GM19099 (cell line): ENCODE data around the gene PRPH2.

Source experiments
- POLR2A ChIP-seq: IDR thresholded peaks from 3 replicates; pipeline ENCODE4 v1.6.1; 2011; ENCODE audit warnings: low read depth; ENCODE audit not compliant: insufficient read length; ENCODE audit errors: extremely low read depth

The PRPH2 gene

DNA sequence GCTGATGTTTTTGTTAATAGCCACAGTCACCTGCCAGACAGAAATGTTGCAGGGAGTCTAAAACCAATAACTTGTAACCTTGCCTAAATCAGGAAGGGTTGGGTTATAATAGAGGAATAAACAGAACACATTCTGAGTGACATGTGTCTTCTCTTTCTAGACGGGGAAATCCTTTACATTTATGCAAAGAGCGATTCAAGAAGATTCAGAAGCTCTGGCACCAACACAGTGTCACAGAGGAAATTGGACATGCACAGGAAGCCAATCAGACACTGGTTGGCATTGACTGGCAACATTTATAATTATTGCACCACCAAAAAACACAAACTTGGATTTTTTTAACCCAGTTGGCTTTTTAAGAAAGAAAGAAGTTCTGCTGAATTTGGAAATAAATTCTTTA is 31.5 kb downstream of the PRPH2 start:
- no peak for TF ChIP-seq POLR2A

DNA sequence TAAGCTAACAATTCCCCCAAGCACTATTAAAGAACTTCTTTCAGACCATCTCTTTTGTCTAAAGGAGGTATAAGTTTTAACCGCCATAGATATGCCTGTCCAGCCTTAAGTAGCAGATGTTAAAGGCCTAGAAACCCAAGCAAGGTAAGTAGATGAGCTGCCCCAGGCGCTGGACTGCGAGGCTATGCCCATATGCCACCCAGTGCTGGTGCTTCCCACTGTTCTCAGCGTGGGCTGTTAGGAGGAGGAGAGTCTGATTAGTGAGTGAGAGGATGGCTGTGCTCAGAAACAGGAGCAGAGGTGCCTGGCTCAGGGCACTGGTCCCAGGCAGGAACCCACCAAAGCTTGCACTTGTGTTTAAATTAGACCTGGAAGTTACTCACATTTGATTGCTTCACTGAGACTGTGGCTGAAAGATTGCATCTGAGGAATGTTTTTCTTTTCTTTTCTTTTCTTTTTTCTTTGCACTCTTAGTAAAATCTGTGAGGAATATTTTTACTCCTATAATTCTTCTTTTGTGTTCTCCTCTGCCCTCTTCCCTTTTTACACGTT is 32.2 kb downstream of the PRPH2 start:
- no peak for TF ChIP-seq POLR2A

- no peak for TF ChIP-seq POLR2A
These were observed 33.0 kb downstream of the PRPH2 start for GRCh38 chr6:42689371-42689770.

- TF ChIP-seq POLR2A, result no peak
These were observed 34.1 kb downstream of the PRPH2 start for GRCh38 chr6:42688281-42688680.

DNA sequence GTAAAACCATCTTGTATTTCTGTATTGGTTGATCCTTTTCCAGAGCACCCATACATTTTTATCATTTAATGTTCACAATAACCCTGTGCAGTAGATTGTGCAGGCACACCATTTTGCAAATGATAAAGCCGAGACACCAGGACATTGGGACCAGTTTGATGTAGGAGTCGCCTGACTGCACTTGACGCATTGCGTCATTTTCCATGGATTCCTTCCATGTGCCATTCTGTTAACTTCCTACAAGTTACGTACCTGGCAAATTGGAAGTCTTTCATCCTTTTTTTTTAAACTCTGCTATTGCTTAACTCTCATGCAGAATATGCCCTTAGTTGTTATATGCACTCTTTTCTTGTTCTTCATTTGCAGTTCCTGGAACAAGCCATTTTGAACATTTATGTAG is 43.0 kb downstream of the PRPH2 start:
- TF ChIP-seq POLR2A, result no peak

- no peak for TF ChIP-seq POLR2A
These were observed 47.6 kb downstream of the PRPH2 start for GRCh38 chr6:42674780-42675179.

- TF ChIP-seq POLR2A, result no peak
These were observed 57.7 kb downstream of the PRPH2 start for GRCh38 chr6:42664718-42665117.

DNA sequence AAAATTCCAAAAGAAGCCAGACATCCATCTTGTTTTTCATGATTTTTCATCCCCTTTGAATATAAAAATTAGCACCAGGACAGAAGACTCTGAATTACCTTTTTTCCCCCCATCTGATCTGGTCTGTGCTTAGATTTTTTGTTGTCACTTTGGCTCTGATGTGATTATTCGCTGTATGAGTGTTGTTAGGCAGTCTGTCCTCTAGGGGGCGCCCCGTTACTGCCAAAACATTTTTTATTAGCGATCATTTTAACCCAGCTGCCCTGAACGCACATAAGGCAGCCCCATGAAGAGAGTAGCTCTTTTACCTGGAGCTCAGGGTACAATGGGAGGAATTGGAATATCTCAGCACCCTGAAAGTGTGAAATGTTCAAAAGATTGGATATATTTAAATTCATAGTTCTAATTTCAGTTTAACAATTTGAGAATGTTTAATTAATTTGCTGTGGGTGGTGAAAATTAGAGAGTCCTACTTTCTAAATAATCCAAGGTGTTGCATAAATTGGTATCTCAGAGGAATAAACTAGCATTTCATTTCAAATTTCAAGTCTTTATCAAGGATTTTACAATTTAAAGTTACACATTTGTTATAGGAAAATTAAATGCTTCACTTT is 60.8 kb downstream of the PRPH2 start:
- TF ChIP-seq POLR2A, result no peak

GRCh38 chr6:42659806-42660205 is 62.6 kb downstream of the PRPH2 start:
- no peak for TF ChIP-seq POLR2A

DNA sequence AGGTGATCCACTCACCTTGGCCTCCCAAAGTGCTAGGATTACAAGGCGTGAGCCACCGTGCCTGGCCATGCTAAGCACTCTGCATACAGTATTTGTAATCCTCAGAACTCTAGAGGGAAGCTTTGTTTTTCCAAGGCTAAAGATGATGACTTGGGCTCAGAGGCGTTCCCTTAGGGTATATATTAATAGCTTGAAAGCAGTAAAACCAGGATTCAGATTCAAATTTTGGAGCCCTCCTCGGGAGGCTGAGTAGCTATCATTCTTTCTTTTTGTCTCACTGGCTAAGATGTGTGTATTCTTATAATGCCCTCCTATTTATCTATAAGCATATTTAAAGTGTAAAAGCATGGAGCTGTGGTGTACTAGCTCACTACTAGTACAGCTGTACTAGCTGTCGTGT is 68.5 kb downstream of the PRPH2 start:
- no peak for TF ChIP-seq POLR2A

- no peak for TF ChIP-seq POLR2A
These were observed 70.2 kb downstream of the PRPH2 start for GRCh38 chr6:42652024-42652746.
